Measurements from ENCODE around the gene RPP40. TPM values are rescaled to one million over a fixed set of nuclear protein-coding genes. Genes with fewer than 3 reads are reported as not detected.
"Not testable (repeated sequence)": the region's sequence is repeated elsewhere in the genome, so short reads cannot be mapped to it uniquely, and the experiment has no call there.

Gene RPP40
- total and polyA plus RNA-seq, 2 donors = 10.4 to 21.3 TPM

- H3K4me1 ChIP-seq (ENCODE audit: insufficient read depth) = no peaks in the 10 kb centered on the region
- H3K36me3 ChIP-seq (ENCODE audit: insufficient read depth) = no peaks in the 10 kb centered on the region
- 97% methylated on average over 6 of the region's 6 CpGs for WGBS
- no peak overlapping the region for H3K27ac ChIP-seq (ENCODE audit: low read depth)
- no peak overlapping the region for H3K4me3 ChIP-seq (ENCODE audit: low read depth, low read length)
- no peak for DNase-seq (ENCODE audit: extremely low spot score)
These were observed 27.3 kb upstream of the RPP40 start for GRCh38 chr6:5031150-5031549.

DNA sequence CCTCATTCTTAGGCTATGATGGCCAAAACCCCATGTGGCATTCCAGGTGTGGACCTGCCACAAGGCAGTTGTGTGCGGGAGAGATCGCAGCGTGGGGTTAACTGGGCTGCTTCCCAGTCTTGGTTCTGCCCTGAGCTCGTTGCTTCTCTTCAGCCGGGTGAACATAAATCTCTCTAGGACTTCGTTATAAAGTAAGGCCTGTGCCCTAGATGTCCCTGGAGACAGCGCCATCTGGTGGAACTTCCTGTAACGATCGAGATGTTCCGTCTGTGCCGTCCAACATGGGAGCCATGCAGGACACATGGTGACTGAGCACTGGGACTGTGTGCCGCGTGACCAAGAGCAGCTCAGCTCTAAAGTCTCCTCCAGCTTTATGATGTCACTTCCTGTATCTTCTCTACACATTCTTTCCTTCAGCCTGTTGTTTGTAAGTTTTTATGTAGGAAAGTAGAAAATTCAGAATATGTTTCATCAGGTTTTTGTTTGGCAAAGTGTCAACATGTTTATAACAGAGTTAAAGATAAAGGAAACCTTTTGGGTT is 26.8 kb upstream of the RPP40 start:
- no peaks in the 10 kb centered on the region for H3K36me3 ChIP-seq (ENCODE audit: insufficient read depth)
- H3K4me3 ChIP-seq (ENCODE audit: low read depth, low read length) = no peak overlapping the region
- 25% methylated on average over 13 of the region's 13 CpGs for WGBS
- no peak for DNase-seq (ENCODE audit: extremely low spot score)
- H3K27ac ChIP-seq (ENCODE audit: low read depth) = no peak overlapping the region
- H3K4me1 ChIP-seq (ENCODE audit: insufficient read depth) = no peaks in the 10 kb centered on the region

GRCh38 chr6:5029609-5030008 is 25.8 kb upstream of the RPP40 start:
- no peak overlapping the region for H3K27ac ChIP-seq (ENCODE audit: low read depth)
- no peaks in the 10 kb centered on the region for H3K4me1 ChIP-seq (ENCODE audit: insufficient read depth)
- DNase-seq (ENCODE audit: extremely low spot score) = no peak
- 96% methylated on average over 5 of the region's 5 CpGs for WGBS
- H3K36me3 ChIP-seq (ENCODE audit: insufficient read depth) = no peaks in the 10 kb centered on the region
- H3K4me3 ChIP-seq (ENCODE audit: low read depth, low read length) = no peak overlapping the region

GRCh38 chr6:5028921-5029320 is 25.1 kb upstream of the RPP40 start:
- Histone ChIP-seq H3K4me3 (ENCODE audit: low read depth, low read length) (no peak overlapping the region), H3K36me3 (ENCODE audit: insufficient read depth) (no peaks in the 10 kb centered on the region), H3K4me1 (ENCODE audit: insufficient read depth) (no peaks in the 10 kb centered on the region), H3K27ac (ENCODE audit: low read depth) (no peak overlapping the region)
- 81% methylated on average over 5 of the region's 5 CpGs for WGBS
- no peak for DNase-seq (ENCODE audit: extremely low spot score)

DNA sequence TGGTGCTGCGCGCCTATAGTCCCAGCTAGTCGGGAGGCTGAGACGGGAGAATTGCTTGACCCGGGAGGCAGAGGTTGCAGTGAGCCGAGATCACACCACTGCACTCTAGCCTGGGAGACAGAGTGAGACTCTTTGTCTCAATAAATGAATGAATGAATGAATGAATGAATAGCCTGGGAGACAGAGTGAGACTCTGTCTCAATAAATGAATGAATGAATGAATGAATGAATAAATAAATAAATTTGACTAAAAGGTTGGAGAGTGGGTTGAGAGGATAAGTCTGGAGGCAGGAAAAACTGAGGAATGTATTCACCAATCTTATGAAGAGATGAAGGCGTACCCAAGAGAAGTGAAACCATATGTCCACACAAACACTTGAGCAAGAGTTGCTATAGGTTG is 24.5 kb upstream of the RPP40 start:
- no peak for DNase-seq (ENCODE audit: extremely low spot score)
- 98% methylated on average over 7 of the region's 7 CpGs for WGBS
- H3K4me3 ChIP-seq (ENCODE audit: low read depth, low read length) = no peak overlapping the region
- no peak overlapping the region for H3K27ac ChIP-seq (ENCODE audit: low read depth)
- H3K4me1 ChIP-seq (ENCODE audit: insufficient read depth) = no peaks in the 10 kb centered on the region
- no peaks in the 10 kb centered on the region for H3K36me3 ChIP-seq (ENCODE audit: insufficient read depth)

DNA sequence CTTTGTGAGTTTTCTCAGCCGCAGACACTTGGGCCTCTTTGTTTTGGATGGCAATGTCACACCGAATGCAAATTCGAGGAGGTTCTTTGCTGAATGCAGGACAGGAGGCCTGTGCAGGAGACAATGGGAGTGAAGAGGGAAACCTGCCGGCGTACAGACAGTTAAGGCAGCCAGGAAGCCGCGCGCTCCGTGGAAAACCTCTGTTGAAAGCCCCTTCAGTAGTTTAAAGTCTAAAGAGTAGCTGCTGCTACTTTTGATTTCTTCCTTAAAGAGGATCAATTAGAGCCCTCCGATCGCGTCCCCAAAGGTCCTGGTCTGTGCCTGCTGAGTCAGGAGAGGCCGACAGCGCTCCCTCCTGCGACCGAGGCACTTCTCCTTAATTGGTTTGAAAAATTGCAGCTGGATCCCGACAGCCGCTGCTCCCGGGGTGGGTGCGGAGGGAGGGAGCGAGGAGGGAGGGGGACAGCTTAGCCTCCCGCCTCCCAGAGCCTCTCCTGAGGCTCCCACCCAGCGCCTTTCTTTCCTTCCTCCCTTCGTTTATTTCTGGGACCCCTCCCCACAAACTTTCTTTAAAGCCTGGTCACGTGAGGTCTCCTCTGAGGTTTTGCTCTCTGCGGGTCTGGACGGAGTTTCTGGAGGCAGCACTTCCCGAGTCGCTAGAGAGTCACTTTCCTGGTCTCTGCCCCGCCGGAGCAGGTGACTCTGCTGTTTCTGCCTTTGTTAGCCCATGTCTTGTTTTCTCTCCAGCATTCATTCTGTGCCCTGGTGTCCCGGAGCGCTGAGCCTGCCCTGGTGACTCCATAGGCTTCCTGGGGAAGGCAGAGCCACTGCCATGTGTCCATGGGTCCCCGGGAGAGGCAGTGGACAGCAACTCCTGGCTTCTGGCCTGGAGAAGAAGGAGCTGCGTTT is 22.3 kb upstream of the RPP40 start:
- WGBS = 2% methylated on average over 35 of the region's 35 CpGs
- no peaks in the 10 kb centered on the region for H3K4me1 ChIP-seq (ENCODE audit: insufficient read depth)
- peak; percentile 71 for DNase-seq (ENCODE audit: extremely low spot score)
- H3K27ac ChIP-seq (ENCODE audit: low read depth) = peak overlapping the region; percentile 73
- H3K4me3 ChIP-seq (ENCODE audit: low read depth, low read length) = peak overlapping the region; percentile 45
- no peaks in the 10 kb centered on the region for H3K36me3 ChIP-seq (ENCODE audit: insufficient read depth)

- Histone ChIP-seq H3K27ac (ENCODE audit: low read depth) (no peak overlapping the region), H3K4me1 (ENCODE audit: insufficient read depth) (no peaks in the 10 kb centered on the region), H3K36me3 (ENCODE audit: insufficient read depth) (no peaks in the 10 kb centered on the region), H3K4me3 (ENCODE audit: low read depth, low read length) (no peak overlapping the region)
- no peak for DNase-seq (ENCODE audit: extremely low spot score)
- WGBS = 96% methylated on average over 8 of the region's 8 CpGs
These were observed 20.1 kb upstream of the RPP40 start for GRCh38 chr6:5023923-5024322.

- no peak for DNase-seq (ENCODE audit: extremely low spot score)
- Histone ChIP-seq H3K4me3 (ENCODE audit: low read depth, low read length) (no peak overlapping the region), H3K27ac (ENCODE audit: low read depth) (no peak overlapping the region), H3K36me3 (ENCODE audit: insufficient read depth) (no peaks in the 10 kb centered on the region), H3K4me1 (ENCODE audit: insufficient read depth) (no peaks in the 10 kb centered on the region)
- 68% methylated on average over 8 of the region's 8 CpGs for WGBS
These were observed 16.3 kb upstream of the RPP40 start for GRCh38 chr6:5020142-5020541.

DNA sequence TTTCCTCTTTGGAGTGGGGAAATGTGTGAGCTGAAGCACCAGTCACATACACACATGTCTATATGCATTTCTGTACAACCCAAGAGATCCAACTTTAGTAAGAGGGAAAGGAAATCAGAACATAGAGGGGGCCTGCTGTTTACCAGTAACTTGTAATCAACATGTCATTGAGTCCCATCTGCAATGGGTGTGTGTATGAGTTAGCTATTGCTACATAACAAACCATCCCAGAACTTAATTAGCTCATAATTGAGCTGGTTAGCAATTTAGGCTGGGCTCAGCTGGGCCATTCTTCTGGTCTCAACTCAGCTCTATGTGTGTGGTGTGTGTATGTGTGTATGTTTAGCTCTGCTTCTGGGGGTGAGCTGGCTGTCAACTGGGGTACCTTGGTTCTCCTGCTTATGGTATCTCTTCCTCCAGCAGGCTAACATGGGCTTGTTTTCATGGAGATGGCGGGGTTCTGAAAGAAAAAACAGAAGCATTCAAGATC is 10.3 kb upstream of the RPP40 start:
- no peaks in the 10 kb centered on the region for H3K4me1 ChIP-seq (ENCODE audit: insufficient read depth)
- WGBS = 0% methylated on average over 1 of the region's 1 CpG
- DNase-seq (ENCODE audit: extremely low spot score) = no peak
- no peak overlapping the region for H3K4me3 ChIP-seq (ENCODE audit: low read depth, low read length)
- H3K36me3 ChIP-seq (ENCODE audit: insufficient read depth) = no peaks in the 10 kb centered on the region
- no peak overlapping the region for H3K27ac ChIP-seq (ENCODE audit: low read depth)

DNA sequence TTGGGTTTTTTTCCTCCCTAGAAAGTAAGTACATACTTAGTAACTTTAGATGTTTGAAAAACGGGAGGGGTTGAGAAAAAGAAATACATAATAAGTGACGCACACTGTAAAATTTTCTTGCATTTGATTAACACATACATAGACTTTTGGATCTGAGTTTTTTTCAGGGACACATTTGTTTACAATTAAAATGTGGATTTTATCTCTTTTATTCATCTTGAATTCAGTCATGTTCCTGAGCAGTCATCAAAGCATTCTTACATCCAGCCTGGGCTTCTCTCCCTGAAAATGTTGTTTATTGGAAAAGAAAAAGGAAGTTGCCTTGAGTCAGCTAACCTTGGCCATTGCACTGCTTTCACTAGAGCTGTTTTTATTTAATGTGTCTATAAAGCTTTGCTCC is 8.7 kb upstream of the RPP40 start:
- Histone ChIP-seq H3K4me3 (ENCODE audit: low read depth, low read length) (no peak overlapping the region), H3K36me3 (ENCODE audit: insufficient read depth) (no peaks in the 10 kb centered on the region), H3K4me1 (ENCODE audit: insufficient read depth) (no peaks in the 10 kb centered on the region), H3K27ac (ENCODE audit: low read depth) (no peak overlapping the region)
- WGBS = 27% methylated on average over 2 of the region's 2 CpGs
- DNase-seq (ENCODE audit: extremely low spot score) = no peak

DNA sequence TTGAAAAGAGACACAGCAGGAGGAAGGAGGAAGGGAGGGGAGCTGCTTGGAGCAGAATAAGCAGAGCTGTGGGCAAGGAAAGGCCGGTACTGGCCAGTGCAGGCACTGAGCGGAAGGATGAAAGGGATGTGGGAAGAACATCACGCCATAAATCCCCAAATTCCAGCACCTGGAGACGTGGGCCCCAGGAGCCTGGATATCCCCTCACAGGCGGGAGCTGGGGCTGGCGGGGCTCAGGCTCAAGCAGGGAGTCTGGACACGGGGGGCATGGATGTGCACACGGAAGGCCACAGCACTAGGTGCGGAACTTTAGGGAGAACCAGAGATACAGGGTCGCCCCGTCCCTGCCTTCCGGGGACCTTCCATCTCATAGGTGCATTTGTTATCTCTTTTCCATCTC is 7.5 kb upstream of the RPP40 start:
- no peaks in the 10 kb centered on the region for H3K4me1 ChIP-seq (ENCODE audit: insufficient read depth)
- H3K27ac ChIP-seq (ENCODE audit: low read depth) = no peak overlapping the region

GRCh38 chr6:5007531-5007930 is 3.7 kb upstream of the RPP40 start:
- no peak for DNase-seq (ENCODE audit: extremely low spot score)
- H3K36me3 ChIP-seq (ENCODE audit: insufficient read depth) = no peaks in the 10 kb centered on the region
- no peaks in the 10 kb centered on the region for H3K4me1 ChIP-seq (ENCODE audit: insufficient read depth)
- 82% methylated on average over 3 of the region's 3 CpGs for WGBS
- H3K4me3 ChIP-seq (ENCODE audit: low read depth, low read length) = no peak overlapping the region
- no peak overlapping the region for H3K27ac ChIP-seq (ENCODE audit: low read depth)

More for the DNA sequence above, 7.5 kb upstream of the RPP40 start:
- 86% methylated on average over 12 of the region's 12 CpGs for WGBS
- Histone ChIP-seq H3K36me3 (ENCODE audit: insufficient read depth) (no peaks in the 10 kb centered on the region), H3K4me3 (ENCODE audit: low read depth, low read length) (no peak overlapping the region)
- no peak for DNase-seq (ENCODE audit: extremely low spot score)

GRCh38 chr6:5006222-5006621 is 2.4 kb upstream of the RPP40 start:
- Histone ChIP-seq H3K4me3 (ENCODE audit: low read depth, low read length) (no peak overlapping the region), H3K4me1 (ENCODE audit: insufficient read depth) (no peaks in the 10 kb centered on the region), H3K36me3 (ENCODE audit: insufficient read depth) (no peaks in the 10 kb centered on the region), H3K27ac (ENCODE audit: low read depth) (no peak overlapping the region)
- 84% methylated on average over 6 of the region's 6 CpGs for WGBS
- DNase-seq (ENCODE audit: extremely low spot score) = no peak

DNA sequence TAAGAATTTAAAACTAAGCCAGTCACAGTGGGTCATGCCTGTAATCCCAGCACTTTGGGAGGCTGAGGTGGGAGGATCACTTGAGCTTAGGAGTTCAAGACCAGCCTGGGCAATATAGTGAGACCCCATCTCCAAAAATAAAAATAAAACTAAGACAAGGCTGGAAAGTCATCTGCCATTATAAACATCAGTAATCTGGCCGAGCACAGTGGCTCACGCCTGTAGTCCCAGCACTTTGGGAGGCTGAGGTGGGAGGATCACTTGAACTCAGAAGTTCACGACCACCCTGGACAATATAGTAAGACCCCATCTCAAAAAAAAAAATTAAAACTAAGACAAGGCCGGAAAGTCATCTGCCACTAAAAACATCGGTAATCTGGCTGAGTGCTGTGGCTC is 1.2 kb upstream of the RPP40 start:
- H3K4me3 ChIP-seq (ENCODE audit: low read depth, low read length); H3K36me3 ChIP-seq (ENCODE audit: insufficient read depth); H3K27ac ChIP-seq (ENCODE audit: low read depth); DNase-seq (ENCODE audit: extremely low spot score); H3K4me1 ChIP-seq (ENCODE audit: insufficient read depth): not testable (repeated sequence)
- WGBS = 98% methylated on average over 5 of the region's 5 CpGs

Data from urinary bladder (tissue), 4 donors.